HFFc6 (cell line): ENCODE measurements around the gene SEMA6A. TPM values are rescaled to one million over a fixed set of nuclear protein-coding genes. Genes with fewer than 3 reads are reported as not detected.

Experiments
- DNase-seq: peaks from one replicate; pipeline ENCODE4 v3.0.0-alpha.2; 2018
- H3K27ac Mint-ChIP-seq: 2 replicates; pipeline ENCODE4 v1.8.0; 2020; ENCODE audit warnings: mild to moderate bottlenecking, mixed read lengths
- H3K27me3 Mint-ChIP-seq: 2 replicates; pipeline ENCODE4 v1.8.0; 2021; ENCODE audit warnings: mild to moderate bottlenecking, moderate library complexity, mixed read lengths; ENCODE audit not compliant: insufficient read depth
- H3K36me3 Mint-ChIP-seq: 2 replicates; pipeline ENCODE4 v1.8.0; 2021; ENCODE audit warnings: low read depth, mixed read lengths
- H3K4me1 Mint-ChIP-seq: 2 replicates; pipeline ENCODE4 v1.8.0; 2020; ENCODE audit warnings: low read depth, mixed read lengths
- H3K4me3 Mint-ChIP-seq: 2 replicates; pipeline ENCODE4 v1.8.0; 2020; ENCODE audit warnings: mild to moderate bottlenecking, moderate library complexity, mixed read lengths
- H3K9me3 Mint-ChIP-seq: 2 replicates; pipeline ENCODE4 v1.8.0; 2020; ENCODE audit warnings: mild to moderate bottlenecking, mixed read lengths
- total RNA-seq, 6 experiments: library from RNA; stranded (reverse); fragmentation: NEBNext Ultra II Directional; extraction: Animal tissue kit (Norgen Biotek cat#: 25700); gene quantifications; 2 replicates in 1 of 6; 3 replicates in 5 of 6; pipeline ENCODE4 v1.2.3, GENCODE V29; 2021
- TF ChIP-seq, protein P1 (sequence below): fragments of 200-600 bp; sonication (generic); IDR thresholded peaks from 2 replicates; pipeline ENCODE4 v1.5.0; 2021; ENCODE audit warnings: antibody characterized with exemption, mild to moderate bottlenecking

The SEMA6A gene
- total RNA-seq, 6 experiments from 2014 or later, result 0.20 to 0.76 (median 0.44) TPM

DNA sequence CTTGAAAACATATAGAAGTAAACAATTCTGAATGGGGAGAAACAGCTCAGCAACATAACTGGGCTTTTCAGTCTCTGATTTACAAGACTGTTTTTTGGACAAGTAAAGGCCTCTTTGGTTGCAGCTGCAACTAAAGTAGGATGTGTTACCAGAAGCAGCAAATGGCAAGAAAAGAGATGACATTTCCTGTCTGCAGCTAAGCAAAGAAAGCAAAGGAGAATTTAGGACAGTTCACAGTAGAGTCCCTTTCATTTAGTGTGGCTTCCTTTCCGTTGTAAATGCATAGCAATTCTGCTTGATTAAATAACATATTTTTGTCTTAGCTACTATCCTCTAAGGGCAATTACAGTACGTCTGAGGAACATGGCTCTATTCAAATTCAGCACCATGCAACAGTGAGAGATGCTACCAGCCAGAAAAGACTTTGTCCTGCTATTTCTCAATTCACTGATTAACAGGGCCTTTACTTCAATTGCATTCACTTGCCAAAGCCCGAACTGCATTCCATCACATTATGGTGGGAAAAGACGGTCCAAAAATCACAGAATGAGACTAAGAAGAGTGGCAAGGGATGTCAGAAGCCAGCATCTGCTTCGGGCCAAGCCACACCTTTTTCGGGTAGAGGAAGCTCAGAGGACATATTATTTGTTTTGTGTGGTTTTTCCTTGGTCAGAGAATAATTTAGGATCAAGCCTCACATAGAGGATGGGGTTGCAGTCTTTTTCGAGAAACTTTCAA, 107.7 kb downstream of the SEMA6A start:
- peaks cover 7% of the 10 kb centered on the region; the same call in 1 of the 2 replicates for H3K9me3 Mint-ChIP-seq
- no peaks in the 10 kb centered on the region for H3K4me1 Mint-ChIP-seq
- H3K27ac Mint-ChIP-seq, result no peak overlapping the region
- TF ChIP-seq, protein P1, sequence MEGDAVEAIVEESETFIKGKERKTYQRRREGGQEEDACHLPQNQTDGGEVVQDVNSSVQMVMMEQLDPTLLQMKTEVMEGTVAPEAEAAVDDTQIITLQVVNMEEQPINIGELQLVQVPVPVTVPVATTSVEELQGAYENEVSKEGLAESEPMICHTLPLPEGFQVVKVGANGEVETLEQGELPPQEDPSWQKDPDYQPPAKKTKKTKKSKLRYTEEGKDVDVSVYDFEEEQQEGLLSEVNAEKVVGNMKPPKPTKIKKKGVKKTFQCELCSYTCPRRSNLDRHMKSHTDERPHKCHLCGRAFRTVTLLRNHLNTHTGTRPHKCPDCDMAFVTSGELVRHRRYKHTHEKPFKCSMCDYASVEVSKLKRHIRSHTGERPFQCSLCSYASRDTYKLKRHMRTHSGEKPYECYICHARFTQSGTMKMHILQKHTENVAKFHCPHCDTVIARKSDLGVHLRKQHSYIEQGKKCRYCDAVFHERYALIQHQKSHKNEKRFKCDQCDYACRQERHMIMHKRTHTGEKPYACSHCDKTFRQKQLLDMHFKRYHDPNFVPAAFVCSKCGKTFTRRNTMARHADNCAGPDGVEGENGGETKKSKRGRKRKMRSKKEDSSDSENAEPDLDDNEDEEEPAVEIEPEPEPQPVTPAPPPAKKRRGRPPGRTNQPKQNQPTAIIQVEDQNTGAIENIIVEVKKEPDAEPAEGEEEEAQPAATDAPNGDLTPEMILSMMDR, result no peak
- no peak overlapping the region for H3K4me3 Mint-ChIP-seq
- no peaks in the 10 kb centered on the region; the same call in 1 of the 2 replicates for H3K27me3 Mint-ChIP-seq
- no peak for DNase-seq
- peaks cover 6% of the 10 kb centered on the region; the same call in 1 of the 2 replicates for H3K36me3 Mint-ChIP-seq

DNA sequence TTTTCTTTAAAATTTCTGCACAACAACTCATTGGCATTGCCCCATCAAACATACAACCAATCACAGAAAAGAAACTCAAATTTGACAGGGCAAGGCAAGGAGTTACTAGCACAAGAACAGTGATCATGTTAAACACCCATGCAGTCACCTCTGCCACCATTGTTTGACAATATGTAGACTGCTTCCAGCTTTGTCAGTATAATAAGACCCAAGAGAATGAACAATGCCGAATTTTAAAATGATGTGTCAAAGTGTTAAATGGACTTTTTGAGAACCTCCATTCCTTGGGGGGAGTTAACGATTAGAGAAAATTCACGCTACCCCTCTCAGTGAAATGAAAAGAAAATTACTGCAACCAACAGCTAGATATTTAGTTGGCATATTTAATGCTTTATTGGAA, 109.2 kb downstream of the SEMA6A start:
- Mint-ChIP-seq H3K4me3 (no peak overlapping the region), H3K4me1 (no peaks in the 10 kb centered on the region), H3K27me3 (no peaks in the 10 kb centered on the region; the same call in 1 of the 2 replicates), H3K27ac (no peak overlapping the region), H3K36me3 (peaks cover 6% of the 10 kb centered on the region; the same call in 1 of the 2 replicates), H3K9me3 (peaks cover 7% of the 10 kb centered on the region; the same call in 1 of the 2 replicates)
- TF ChIP-seq, protein P1, result no peak
- no peak for DNase-seq

DNA sequence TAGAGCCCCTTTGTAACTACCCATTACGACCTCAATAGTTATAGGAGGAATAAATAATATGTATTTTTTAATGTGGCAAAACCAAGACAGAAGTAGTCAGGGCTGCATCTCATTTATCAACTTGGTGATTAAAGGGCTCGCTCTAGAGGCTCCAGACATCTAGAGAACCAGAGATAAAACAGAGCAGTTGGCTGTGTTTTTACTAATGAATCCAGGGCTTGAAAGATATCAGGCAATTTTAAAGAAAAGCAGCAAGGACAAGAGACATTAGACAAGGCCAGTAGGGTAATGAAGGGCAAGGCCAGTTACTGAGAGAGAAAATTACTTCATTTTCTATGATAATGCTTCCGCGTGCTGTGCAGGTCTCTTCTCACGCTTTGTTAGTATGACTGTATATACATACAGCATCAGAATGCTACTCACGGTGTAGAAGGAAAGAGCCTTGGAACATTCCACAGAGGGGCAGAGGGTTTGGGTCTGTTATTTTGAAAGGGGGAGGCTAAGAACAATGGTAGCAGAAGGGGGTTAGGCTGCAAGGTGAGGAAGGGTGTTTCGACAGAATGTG, 110.4 kb downstream of the SEMA6A start:
- H3K27me3 Mint-ChIP-seq, result peaks cover 3% of the 10 kb centered on the region; the same call in 1 of the 2 replicates
- no peak overlapping the region for H3K27ac Mint-ChIP-seq
- TF ChIP-seq, protein P1, result no peak
- H3K36me3 Mint-ChIP-seq, result peaks cover 6% of the 10 kb centered on the region; the same call in 1 of the 2 replicates
- H3K4me3 Mint-ChIP-seq, result no peak overlapping the region
- no peaks in the 10 kb centered on the region for H3K4me1 Mint-ChIP-seq
- DNase-seq, result no peak
- H3K9me3 Mint-ChIP-seq, result peaks cover 7% of the 10 kb centered on the region; the same call in 1 of the 2 replicates

DNA sequence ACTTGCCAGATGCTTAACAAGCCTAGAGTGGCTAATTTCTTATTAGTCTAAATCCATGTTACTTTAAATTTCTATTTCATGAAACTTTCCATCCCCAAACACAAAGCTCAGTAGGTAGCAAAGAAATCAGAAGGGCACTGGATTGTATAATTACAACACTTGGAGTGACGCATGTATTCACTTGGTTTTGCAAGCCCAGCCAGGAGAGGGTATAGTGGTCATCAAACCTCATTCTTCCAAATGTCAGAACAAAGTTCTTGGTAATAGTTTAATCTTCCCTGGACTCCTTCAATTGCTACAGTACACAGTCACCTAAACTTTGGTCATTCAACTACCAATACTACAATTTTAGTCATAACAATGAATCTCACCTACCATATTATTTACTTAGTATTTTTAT, 112.1 kb downstream of the SEMA6A start:
- Mint-ChIP-seq H3K9me3 (no peaks in the 10 kb centered on the region), H3K27me3 (peaks cover 8% of the 10 kb centered on the region; the same call in 1 of the 2 replicates), H3K27ac (no peak overlapping the region), H3K4me1 (no peaks in the 10 kb centered on the region), H3K36me3 (no peaks in the 10 kb centered on the region), H3K4me3 (no peak overlapping the region)
- no peak for DNase-seq
- TF ChIP-seq, protein P1, result no peak

DNA sequence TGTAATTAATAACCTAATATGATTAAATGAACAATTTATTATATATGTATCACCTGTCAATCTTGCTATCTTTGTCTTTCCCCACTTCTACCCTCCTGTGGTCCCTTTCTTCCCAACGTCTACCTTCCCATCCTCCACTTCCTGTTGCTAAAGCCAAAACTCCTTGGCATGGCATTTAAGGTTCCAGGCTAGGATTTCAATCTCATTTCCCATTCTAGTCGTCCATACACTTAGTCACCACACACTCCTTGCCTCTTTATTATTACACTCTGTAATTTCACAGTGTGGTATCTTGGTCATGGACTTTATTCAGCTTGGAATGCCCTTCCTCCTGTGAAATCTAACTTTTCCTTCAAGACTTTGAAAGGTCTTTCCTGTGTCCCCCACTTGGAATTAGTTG, 115.3 kb downstream of the SEMA6A start:
- no peak overlapping the region for H3K4me3 Mint-ChIP-seq
- no peak overlapping the region for H3K27ac Mint-ChIP-seq
- TF ChIP-seq, protein P1, result no peak
- no peaks in the 10 kb centered on the region for H3K9me3 Mint-ChIP-seq
- H3K36me3 Mint-ChIP-seq, result no peaks in the 10 kb centered on the region
- peaks cover 8% of the 10 kb centered on the region; the same call in 1 of the 2 replicates for H3K27me3 Mint-ChIP-seq
- DNase-seq, result no peak
- peaks cover 15% of the 10 kb centered on the region for H3K4me1 Mint-ChIP-seq
